Measurements from ENCODE around the gene SKI. TPM values are rescaled to one million over a fixed set of nuclear protein-coding genes. Genes with fewer than 3 reads are reported as not detected.
"Not testable (repeated sequence)": the region's sequence is repeated elsewhere in the genome, so short reads cannot be mapped to it uniquely, and the experiment has no call there.

Gene SKI
- total RNA-seq, 2 donors from 2014 or later: 65.4 to 79.2 TPM

- peaks cover 16% of the 10 kb centered on the region for H3K4me1 Mint-ChIP-seq
- no peak for DNase-seq
These were observed 32.8 kb downstream of the SKI start for GRCh38 chr1:2260917-2261316.

GRCh38 chr1:2261476-2262395 is 33.6 kb downstream of the SKI start:
- not testable (repeated sequence) for H3K27me3 Mint-ChIP-seq (ENCODE audit: insufficient read depth)

More at GRCh38 chr1:2260917-2261316, 32.8 kb downstream of the SKI start:
- no peak overlapping the region for H3K4me3 ChIP-seq (ENCODE audit: low read length)
- WGBS, 2 experiments (ENCODE audit: insufficient coverage in 1 of 2, insufficient read length in 1 of 2): 97% methylated on average over 4 of the region's 4 CpGs; no CpG with 5 or more reads in 1 of the 2 experiments
- Mint-ChIP-seq H3K4me3 (no peak overlapping the region), H3K27me3 (ENCODE audit: insufficient read depth) (no peaks in the 10 kb centered on the region), H3K27ac (no peak overlapping the region), H3K36me3 (ENCODE audit: low read depth) (peaks cover 3% of the 10 kb centered on the region), H3K9me3 (no peaks in the 10 kb centered on the region)
- no peaks in the 10 kb centered on the region for H3K4me1 ChIP-seq (ENCODE audit: control insufficient read depth, insufficient read depth, low read length)
- no peak overlapping the region for H3K27ac ChIP-seq (ENCODE audit: low read depth, low read length)
- H3K36me3 ChIP-seq (ENCODE audit: control insufficient read depth, insufficient read depth, low read length): no peaks in the 10 kb centered on the region
- no peaks in the 10 kb centered on the region for H3K27me3 ChIP-seq (ENCODE audit: control insufficient read depth, insufficient read depth, low read length, poor library complexity, severe bottlenecking)
- no peaks in the 10 kb centered on the region for H3K9me3 ChIP-seq (ENCODE audit: control insufficient read depth, low read length)
- no peak overlapping the region for H3K9ac ChIP-seq (ENCODE audit: extremely low read depth, low read length, poor library complexity, severe bottlenecking)
- no peak for TF ChIP-seq CTCF (conservative IDR thresholded peaks at IDR 0.05)

GRCh38 chr1:2266301-2266975 is 38.3 kb downstream of the SKI start:
- Histone ChIP-seq H3K36me3 (ENCODE audit: control insufficient read depth, insufficient read depth, low read length) (no peaks in the 10 kb centered on the region), H3K27ac (ENCODE audit: low read depth, low read length) (no peak overlapping the region), H3K9ac (ENCODE audit: extremely low read depth, low read length, poor library complexity, severe bottlenecking) (no peak overlapping the region), H3K9me3 (ENCODE audit: control insufficient read depth, low read length) (no peaks in the 10 kb centered on the region), H3K4me3 (ENCODE audit: low read length) (no peak overlapping the region), H3K4me1 (ENCODE audit: control insufficient read depth, insufficient read depth, low read length) (no peaks in the 10 kb centered on the region), H3K27me3 (ENCODE audit: control insufficient read depth, insufficient read depth, low read length, poor library complexity, severe bottlenecking) (no peaks in the 10 kb centered on the region)
- H3K27ac Mint-ChIP-seq: peak overlapping the region; percentile 14
- H3K9me3 Mint-ChIP-seq: no peaks in the 10 kb centered on the region
- DNase-seq: no peak
- no peaks in the 10 kb centered on the region for H3K4me1 Mint-ChIP-seq
- H3K4me3 Mint-ChIP-seq: no peak overlapping the region
- no peaks in the 10 kb centered on the region for H3K27me3 Mint-ChIP-seq (ENCODE audit: insufficient read depth)
- WGBS, 2 experiments (ENCODE audit: insufficient coverage in 1 of 2, insufficient read length in 1 of 2): 94 to 96% methylated on average over 14 to 16 of the region's 16 CpGs
- peaks cover 2% of the 10 kb centered on the region for H3K36me3 Mint-ChIP-seq (ENCODE audit: low read depth)
- no peak for TF ChIP-seq CTCF (conservative IDR thresholded peaks at IDR 0.05)

More at GRCh38 chr1:2261476-2262395, 33.6 kb downstream of the SKI start:
- H3K9ac ChIP-seq (ENCODE audit: extremely low read depth, low read length, poor library complexity, severe bottlenecking); H3K27me3 ChIP-seq (ENCODE audit: control insufficient read depth, insufficient read depth, low read length, poor library complexity, severe bottlenecking); H3K4me3 ChIP-seq (ENCODE audit: low read length); H3K9me3 ChIP-seq (ENCODE audit: control insufficient read depth, low read length); H3K4me3 Mint-ChIP-seq; H3K4me1 ChIP-seq (ENCODE audit: control insufficient read depth, insufficient read depth, low read length); DNase-seq; H3K36me3 ChIP-seq (ENCODE audit: control insufficient read depth, insufficient read depth, low read length); H3K36me3 Mint-ChIP-seq (ENCODE audit: low read depth); H3K27ac ChIP-seq (ENCODE audit: low read depth, low read length); H3K27ac Mint-ChIP-seq; H3K9me3 Mint-ChIP-seq: not testable (repeated sequence)
- peaks cover 16% of the 10 kb centered on the region for H3K4me1 Mint-ChIP-seq
- 95 to 97% methylated on average over 6 to 25 of the region's 25 CpGs for WGBS, 2 experiments (ENCODE audit: insufficient coverage in 1 of 2, insufficient read length in 1 of 2)

Measured in endodermal cell (in vitro differentiated cells).